Measurements from ENCODE around the gene TMCO4.

- TF ChIP-seq POLR2A (IDR thresholded peaks at IDR 0.05) (no peak), EP300 (IDR thresholded peaks at IDR 0.05; ENCODE audit: low read depth) (no peak), CTCF (IDR thresholded peaks at IDR 0.05) (no peak)
These were observed 24.8 kb upstream of the TMCO4 start for GRCh38 chr1:19824541-19824940.

Data from transverse colon (tissue), 3 donors.